IMR-90 (cell line): ENCODE data around the gene SCFD2.

ENCODE experiments used
- POLR2A ChIP-seq: IDR thresholded peaks from 2 replicates; pipeline ENCODE4 v1.6.1; 2012; ENCODE audit warnings: mild to moderate bottlenecking, low read depth, low read length
- TF ChIP-seq, protein P1 (sequence below): conservative IDR thresholded peaks from 2 replicates; pipeline ENCODE4 v1.5.1; 2012; ENCODE audit warnings: mild to moderate bottlenecking, low read depth, low read length, improper control_type of control experiment
- TF ChIP-seq, protein P2 (sequence below): fragments of 150-350 bp; IDR thresholded peaks from 2 replicates; pipeline ENCODE4 v1.6.1; 2016; ENCODE audit warnings: low read depth, mild to moderate bottlenecking, low read length, moderate library complexity, borderline replicate concordance

DNA sequence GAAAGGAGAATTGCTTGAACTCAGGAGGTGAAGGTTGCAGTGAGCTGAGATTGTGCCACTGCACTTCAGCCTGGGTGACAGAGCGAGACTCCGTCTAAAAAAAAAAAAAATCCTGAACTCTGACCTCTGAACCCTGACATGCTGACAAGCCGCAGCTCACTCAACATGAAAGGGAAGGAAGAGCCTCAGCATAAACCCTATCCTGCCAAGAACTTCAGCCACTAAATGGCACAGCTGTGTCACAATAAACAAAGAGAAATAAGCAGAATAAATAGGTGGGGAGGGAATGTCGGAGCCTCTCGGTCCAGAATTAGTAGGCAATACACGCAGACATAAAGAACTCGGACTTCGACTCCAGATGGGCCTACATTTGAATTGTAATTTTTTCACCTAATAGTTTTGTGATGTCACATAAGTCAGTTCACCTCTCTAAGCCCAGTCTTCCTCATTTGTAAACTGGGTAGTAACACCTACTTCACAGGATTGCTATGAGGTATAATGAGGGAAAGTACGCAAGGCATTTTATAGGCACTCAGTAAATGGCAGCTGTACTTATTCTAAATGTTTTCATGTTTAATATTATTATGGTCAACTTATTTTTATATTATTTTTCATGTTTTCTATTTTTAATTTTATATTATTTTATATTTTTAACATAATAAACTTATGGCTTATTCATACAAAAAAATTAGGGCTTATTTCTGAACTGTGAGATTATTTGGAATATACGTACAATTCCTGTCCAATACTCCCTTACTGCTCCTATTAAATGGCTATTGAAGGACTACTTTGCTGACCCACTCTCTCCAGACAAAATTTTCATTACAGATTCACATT lies 243.4 kb downstream of the SCFD2 start:
- TF ChIP-seq POLR2A = no peak
- TF ChIP-seq, protein P1, sequence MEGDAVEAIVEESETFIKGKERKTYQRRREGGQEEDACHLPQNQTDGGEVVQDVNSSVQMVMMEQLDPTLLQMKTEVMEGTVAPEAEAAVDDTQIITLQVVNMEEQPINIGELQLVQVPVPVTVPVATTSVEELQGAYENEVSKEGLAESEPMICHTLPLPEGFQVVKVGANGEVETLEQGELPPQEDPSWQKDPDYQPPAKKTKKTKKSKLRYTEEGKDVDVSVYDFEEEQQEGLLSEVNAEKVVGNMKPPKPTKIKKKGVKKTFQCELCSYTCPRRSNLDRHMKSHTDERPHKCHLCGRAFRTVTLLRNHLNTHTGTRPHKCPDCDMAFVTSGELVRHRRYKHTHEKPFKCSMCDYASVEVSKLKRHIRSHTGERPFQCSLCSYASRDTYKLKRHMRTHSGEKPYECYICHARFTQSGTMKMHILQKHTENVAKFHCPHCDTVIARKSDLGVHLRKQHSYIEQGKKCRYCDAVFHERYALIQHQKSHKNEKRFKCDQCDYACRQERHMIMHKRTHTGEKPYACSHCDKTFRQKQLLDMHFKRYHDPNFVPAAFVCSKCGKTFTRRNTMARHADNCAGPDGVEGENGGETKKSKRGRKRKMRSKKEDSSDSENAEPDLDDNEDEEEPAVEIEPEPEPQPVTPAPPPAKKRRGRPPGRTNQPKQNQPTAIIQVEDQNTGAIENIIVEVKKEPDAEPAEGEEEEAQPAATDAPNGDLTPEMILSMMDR = no peak
- TF ChIP-seq, protein P2, sequence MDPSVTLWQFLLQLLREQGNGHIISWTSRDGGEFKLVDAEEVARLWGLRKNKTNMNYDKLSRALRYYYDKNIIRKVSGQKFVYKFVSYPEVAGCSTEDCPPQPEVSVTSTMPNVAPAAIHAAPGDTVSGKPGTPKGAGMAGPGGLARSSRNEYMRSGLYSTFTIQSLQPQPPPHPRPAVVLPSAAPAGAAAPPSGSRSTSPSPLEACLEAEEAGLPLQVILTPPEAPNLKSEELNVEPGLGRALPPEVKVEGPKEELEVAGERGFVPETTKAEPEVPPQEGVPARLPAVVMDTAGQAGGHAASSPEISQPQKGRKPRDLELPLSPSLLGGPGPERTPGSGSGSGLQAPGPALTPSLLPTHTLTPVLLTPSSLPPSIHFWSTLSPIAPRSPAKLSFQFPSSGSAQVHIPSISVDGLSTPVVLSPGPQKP = no peak
